ENCODE measurements around the gene DNAH8.

DNAH8 gene, protein sequence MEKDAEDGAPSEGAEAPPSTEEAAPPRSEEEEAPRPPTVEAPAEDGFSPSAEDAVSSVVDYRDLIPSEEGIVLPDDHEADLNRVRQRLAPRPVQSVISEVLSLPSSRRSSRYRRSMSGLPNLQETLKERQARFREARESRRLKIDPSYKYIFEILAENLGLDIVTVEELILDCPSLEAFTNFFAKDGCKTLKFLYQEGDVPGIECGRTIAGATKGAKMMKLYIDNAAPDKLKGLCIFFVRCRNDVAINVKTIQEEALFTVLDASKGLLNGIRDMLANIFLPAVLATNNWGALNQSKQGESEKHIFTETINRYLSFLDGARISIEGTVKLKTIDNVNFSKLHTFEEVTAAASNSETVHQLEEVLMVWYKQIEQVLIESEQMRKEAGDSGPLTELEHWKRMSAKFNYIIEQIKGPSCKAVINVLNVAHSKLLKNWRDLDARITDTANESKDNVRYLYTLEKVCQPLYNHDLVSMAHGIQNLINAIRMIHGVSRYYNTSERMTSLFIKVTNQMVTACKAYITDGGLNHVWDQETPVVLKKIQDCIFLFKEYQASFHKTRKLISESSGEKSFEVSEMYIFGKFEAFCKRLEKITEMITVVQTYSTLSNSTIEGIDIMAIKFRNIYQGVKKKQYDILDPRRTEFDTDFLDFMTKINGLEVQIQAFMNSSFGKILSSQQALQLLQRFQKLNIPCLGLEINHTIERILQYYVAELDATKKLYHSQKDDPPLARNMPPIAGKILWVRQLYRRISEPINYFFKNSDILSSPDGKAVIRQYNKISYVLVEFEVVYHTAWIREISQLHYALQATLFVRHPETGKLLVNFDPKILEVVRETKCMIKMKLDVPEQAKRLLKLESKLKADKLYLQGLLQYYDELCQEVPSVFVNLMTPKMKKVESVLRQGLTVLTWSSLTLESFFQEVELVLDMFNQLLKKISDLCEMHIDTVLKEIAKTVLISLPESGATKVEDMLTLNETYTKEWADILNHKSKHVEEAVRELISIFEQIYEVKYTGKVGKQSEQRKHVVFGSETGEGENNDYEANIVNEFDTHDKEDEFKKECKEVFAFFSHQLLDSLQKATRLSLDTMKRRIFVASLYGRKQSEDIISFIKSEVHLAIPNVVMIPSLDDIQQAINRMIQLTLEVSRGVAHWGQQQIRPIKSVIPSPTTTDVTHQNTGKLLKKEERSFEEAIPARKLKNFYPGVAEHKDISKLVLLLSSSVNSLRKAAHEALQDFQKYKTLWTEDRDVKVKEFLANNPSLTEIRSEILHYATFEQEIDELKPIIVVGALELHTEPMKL (N-terminal part only)

DNA sequence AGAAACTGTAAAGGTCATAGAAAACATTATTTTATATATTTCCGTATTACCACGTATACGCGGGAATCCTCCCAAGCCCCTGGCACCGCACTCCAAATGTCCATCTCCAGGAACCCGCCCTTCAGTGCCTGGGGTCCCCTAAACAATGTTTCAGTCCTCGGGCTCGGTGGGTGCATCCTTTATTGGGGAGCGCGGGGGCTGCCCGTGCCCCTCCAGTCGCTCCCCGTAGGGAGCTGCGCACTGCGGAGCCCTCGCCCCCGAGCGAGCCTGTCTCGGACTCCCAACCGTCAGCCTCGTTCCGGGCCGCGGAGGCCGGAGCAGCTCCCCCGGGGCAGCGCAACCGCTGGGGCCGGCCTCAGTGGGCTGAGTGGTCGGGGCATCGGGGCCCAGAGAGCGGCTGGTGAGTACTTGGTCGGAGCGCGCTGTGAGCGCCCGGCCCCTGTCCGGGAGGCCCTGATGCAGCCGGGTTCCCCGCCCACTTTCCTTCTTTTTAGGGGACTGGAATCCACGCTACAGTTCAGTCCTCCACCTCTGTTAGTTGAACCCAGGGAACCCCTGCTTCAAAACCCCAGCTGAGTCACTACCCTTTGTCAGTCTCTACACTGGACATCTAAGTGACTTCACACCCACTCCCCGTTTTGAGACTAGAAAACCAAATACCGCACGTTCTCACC is at the start of gene DNAH8:
TSS of gene DNAH8 (plus strand) at position 296 of the 674 bp plus-strand sequence. CDS start 7,499 bp downstream, outside the sequence.
- DNase-seq (ENCODE audit: insufficient read length, low spot score), result no peak
- TF ChIP-seq, protein P1, sequence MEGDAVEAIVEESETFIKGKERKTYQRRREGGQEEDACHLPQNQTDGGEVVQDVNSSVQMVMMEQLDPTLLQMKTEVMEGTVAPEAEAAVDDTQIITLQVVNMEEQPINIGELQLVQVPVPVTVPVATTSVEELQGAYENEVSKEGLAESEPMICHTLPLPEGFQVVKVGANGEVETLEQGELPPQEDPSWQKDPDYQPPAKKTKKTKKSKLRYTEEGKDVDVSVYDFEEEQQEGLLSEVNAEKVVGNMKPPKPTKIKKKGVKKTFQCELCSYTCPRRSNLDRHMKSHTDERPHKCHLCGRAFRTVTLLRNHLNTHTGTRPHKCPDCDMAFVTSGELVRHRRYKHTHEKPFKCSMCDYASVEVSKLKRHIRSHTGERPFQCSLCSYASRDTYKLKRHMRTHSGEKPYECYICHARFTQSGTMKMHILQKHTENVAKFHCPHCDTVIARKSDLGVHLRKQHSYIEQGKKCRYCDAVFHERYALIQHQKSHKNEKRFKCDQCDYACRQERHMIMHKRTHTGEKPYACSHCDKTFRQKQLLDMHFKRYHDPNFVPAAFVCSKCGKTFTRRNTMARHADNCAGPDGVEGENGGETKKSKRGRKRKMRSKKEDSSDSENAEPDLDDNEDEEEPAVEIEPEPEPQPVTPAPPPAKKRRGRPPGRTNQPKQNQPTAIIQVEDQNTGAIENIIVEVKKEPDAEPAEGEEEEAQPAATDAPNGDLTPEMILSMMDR (IDR thresholded peaks at IDR 0.05; ENCODE audit: insufficient read depth, missing control alignments), result no peak
- FAIRE-seq, result no peak

DNA sequence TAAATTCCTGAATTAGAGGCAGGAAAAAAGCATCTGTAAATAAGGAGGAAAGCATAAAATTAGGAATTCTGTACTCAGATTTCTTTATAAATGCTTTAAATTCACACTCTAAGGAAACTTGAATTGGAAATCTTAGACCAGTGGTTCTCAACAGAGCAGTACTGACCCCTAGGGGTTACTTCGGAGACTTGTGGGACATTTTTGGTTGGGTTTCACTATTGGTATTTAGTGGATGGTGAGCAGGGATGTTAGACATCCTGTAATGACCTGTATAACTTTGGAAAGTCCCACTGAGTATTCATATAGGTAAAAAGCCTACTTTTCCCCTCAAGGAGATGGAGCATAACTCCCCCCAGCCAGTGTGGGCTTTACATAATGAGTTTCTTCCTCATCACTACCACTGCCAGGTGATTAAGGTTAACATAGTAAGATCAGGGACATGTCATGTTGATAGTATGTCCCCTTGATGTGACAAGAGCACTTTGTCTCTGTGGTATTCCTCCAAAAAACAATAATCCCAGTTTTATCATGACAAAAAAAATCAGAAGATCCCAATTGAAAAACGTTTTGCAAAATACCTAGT is 43.1 kb upstream of the DNAH8 start:
- FAIRE-seq (peak; percentile 81), DNase-seq (ENCODE audit: insufficient read length, low spot score) (peak; percentile 41)
- TF ChIP-seq, protein P1 (IDR thresholded peaks at IDR 0.05; ENCODE audit: insufficient read depth, missing control alignments), result peak; percentile 66

DNA sequence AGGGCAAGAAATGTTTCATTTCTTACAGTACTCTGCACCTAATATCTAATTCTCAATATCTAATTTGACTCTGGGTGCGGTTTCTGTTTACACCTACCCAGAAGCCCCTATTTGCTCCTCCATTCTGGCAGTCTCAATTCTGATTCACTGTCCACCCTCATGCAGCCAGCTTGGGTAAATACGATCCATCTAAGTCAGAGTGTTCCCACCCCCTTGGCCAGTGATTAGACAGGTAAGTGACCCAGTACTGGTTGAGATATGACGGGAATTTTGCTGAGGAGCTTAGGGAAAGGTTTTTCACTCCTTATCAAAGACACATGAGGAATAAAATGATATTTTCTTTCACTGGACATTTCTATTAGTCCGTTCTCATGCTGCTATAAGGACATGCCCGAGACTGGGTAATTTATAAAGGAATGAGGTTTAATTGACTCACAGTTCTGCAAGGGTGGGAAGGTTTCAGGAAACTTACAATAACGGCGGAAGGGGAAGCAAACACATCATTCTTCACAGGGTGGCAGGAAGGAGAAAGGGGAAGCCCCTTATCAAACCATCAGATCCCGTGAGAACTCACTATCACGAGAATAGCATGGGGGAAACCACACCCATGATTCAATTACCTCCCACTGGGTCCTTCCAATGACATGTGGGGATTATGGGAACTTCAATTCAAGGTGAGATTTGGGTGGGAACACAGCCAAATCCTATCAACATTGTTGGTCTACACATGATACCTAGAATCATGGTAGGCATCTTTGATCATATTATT is 41.5 kb upstream of the DNAH8 start:
- TF ChIP-seq, protein P1 (IDR thresholded peaks at IDR 0.05; ENCODE audit: insufficient read depth, missing control alignments), result no peak
- FAIRE-seq, result no peak

DNA sequence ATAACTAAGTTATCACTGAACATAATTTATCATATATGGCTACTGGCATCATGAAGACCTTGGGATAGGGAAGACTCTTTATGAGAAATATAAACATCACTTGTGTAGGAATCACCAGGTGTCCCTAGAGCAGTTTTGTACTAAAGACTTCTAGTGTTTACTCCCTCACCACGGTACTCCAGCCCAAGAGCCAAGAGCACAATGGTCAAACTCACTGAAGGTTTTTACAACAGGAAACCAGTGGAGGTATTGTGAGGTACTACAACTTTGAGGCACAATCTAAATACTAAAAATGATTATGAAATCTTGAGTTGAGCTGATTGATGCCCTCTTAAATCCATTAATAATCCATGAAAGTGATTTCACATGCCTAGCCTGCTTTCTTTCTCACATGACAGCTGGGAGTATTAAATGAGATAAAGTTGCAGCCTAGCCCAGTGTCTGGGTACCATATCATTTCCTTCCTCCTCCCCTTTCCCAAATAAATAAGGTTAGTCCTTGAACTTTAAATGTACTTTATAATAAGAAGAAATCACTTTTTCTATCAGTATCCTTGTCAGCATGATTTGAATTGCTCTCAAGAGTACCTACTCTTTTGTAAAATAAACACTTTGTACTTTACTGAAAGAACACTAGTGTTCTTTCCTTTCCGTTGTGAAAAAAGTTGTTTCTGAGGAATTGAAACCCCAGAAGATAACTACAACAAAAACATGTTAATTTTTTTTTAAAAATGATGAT is 38.7 kb upstream of the DNAH8 start:
- DNase-seq (ENCODE audit: insufficient read length, low spot score), result no peak
- no peak for FAIRE-seq
- TF ChIP-seq, protein P1 (IDR thresholded peaks at IDR 0.05; ENCODE audit: insufficient read depth, missing control alignments), result no peak

More for the DNA sequence above, 41.5 kb upstream of the DNAH8 start:
- no peak for DNase-seq (ENCODE audit: insufficient read length, low spot score)

DNA sequence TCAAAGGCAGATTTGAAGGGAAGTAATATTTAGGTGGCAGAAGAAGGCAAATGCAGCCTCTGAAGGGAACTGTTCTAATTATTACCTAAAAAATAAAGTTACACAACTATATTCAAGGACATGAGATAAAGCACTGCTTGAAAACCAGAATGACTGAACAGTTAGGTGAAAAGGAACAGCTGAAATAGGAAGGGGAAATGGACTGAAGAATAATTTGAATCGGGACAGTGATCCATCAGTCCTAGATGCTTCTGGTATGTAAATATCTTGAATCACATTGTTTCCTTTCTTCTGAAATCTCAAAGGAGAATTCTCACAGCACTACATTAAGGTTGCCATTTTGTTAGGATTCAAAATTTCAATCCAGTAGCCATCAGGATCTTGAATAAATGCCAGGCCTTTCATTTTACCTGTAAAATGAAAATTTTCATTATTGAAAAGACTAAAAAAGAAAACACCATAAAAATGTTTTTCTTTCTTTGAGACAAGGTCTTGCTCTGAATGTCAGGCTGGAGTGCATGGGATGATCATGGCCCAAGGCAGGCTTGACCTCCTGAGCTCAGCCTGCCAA is 38.1 kb upstream of the DNAH8 start:
- DNase-seq (ENCODE audit: insufficient read length, low spot score), result no peak
- FAIRE-seq, result no peak
- TF ChIP-seq, protein P1 (IDR thresholded peaks at IDR 0.05; ENCODE audit: insufficient read depth, missing control alignments), result no peak

Data from D721Med (cell line).